Subcutaneous adipose tissue (tissue), 4 donors: Measurements from ENCODE around the gene FAM204A. TPM values are rescaled to one million over a fixed set of nuclear protein-coding genes. Genes with fewer than 3 reads are reported as not detected.

ENCODE experiments used
- total RNA-seq, 4 donors: library from RNA; depleted of rRNA; stranded (reverse); fragments of >200 nt; gene quantifications; one replicate each; pipeline ENCODE4 v1.1.0, GENCODE V29; 2016
- TF ChIP-seq, protein P1 (sequence below): fragments of 450-650 bp; IDR thresholded peaks from one replicate; pipeline ENCODE4 v1.5.1; 2016; ENCODE audit warnings: low read depth, mild to moderate bottlenecking, control low read depth, antibody characterized with exemption, moderate library complexity

The FAM204A gene
- total RNA-seq, 4 donors from 2014 or later = 57.4 to 90.9 (median 63.4) TPM

DNA sequence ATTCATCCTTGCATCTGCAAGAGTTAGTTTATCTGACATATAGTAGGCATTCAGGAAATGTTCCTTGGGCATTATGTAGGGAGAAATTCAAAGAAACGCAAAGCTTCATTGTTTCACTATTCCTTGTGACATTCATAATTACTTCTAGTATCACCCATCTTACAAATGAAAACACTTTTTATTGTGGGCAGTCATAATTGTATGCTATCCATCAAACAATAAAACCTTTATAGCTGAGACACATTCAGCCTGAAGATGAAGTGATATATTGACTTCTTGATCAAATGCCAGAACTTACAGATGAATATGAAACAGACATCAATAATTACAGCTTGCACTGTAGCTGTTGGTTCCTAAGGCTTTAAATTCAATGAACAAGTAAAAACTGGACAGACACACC is 36.4 kb downstream of the FAM204A start:
- TF ChIP-seq, protein P1, sequence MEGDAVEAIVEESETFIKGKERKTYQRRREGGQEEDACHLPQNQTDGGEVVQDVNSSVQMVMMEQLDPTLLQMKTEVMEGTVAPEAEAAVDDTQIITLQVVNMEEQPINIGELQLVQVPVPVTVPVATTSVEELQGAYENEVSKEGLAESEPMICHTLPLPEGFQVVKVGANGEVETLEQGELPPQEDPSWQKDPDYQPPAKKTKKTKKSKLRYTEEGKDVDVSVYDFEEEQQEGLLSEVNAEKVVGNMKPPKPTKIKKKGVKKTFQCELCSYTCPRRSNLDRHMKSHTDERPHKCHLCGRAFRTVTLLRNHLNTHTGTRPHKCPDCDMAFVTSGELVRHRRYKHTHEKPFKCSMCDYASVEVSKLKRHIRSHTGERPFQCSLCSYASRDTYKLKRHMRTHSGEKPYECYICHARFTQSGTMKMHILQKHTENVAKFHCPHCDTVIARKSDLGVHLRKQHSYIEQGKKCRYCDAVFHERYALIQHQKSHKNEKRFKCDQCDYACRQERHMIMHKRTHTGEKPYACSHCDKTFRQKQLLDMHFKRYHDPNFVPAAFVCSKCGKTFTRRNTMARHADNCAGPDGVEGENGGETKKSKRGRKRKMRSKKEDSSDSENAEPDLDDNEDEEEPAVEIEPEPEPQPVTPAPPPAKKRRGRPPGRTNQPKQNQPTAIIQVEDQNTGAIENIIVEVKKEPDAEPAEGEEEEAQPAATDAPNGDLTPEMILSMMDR = no peak

DNA sequence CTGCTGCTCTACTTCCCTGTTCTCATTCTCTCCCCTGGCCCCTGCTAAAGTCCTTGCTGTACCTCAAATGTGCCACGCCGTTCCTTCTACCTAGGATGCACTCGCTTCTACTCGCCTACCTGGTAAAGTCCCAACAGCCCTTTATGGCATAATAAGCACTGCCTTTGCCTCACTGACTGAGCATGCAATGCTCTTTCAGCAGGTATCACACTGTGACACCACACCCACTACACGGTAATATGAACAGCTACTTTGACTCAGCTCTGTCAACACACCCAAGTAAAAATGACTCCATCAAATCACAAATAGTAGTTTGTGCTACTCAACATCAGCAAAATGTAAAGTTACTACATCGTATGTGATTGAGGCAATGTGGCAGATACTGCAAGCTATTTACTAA is 37.6 kb downstream of the FAM204A start:
- TF ChIP-seq, protein P1 = no peak

DNA sequence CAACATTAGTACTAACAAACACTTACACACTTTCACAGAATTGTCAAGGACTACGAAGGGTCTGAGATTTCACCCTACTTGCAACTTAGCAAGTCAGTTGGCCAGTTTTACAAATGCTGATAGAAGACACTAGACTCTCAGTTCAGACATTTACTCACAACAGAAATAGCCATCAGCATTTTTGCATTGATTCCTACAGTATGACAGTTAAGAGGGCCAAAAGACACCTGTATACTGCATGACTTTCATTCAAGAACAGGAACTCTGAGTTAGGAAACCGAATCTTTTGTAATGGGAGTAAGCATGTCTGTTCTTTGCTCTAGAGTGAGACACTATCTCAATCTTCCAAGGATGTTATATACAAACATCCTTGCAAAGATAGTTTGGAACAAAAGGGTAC is 40.9 kb downstream of the FAM204A start:
- TF ChIP-seq, protein P1 = no peak

GRCh38 chr10:118300320-118300719 is 41.8 kb downstream of the FAM204A start:
- TF ChIP-seq, protein P1 = no peak

- TF ChIP-seq, protein P1 = no peak
These were observed 43.3 kb downstream of the FAM204A start for GRCh38 chr10:118298787-118299186.

DNA sequence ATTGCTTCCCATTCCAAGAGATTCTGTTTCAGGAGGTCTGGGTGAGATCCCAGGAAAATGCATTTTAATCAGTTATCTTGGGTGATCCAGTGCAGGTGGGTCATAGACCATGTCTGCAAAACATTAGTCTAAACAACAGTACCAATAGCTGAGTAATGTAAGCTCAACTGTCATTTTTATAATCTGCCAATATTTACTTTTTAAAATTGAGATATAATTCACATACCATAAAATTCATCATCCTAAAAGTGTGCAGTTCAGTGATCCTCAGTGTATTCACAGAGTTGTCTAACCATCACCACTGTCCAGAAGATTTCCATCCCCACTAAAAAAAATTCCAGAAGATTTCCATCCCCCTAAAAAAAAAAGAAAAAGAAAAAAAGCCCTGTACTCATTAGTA is 51.0 kb downstream of the FAM204A start:
- TF ChIP-seq, protein P1 = no peak

GRCh38 chr10:118290471-118290995 is 51.6 kb downstream of the FAM204A start:
- TF ChIP-seq, protein P1 = no peak
